Skeletal muscle satellite cell (primary cell): ENCODE results near the gene EXOC7.

Experiments used
- H3K27me3 ChIP-seq: 2 replicates; pipeline ENCODE4 v1.7.0; 2013; ENCODE audit warnings: low read length; ENCODE audit not compliant: control insufficient read depth, insufficient read depth
- H3K36me3 ChIP-seq: 2 replicates; pipeline ENCODE4 v1.7.0; 2013; ENCODE audit warnings: mild to moderate bottlenecking, control low read depth, low read length; ENCODE audit not compliant: insufficient read depth
- H3K4me1 ChIP-seq: 2 replicates; pipeline ENCODE4 v1.7.0; 2013; ENCODE audit warnings: low read length; ENCODE audit not compliant: control insufficient read depth, insufficient read depth
- H3K4me2 ChIP-seq: 2 replicates; pipeline ENCODE4 v1.7.0; 2013; ENCODE audit warnings: mild to moderate bottlenecking, low read length
- H3K4me3 ChIP-seq: 2 replicates; pipeline ENCODE4 v1.7.0; 2013; ENCODE audit warnings: low read length
- H3K9ac ChIP-seq: 2 replicates; pipeline ENCODE4 v1.7.0; 2013; ENCODE audit warnings: mild to moderate bottlenecking, low read depth, low read length, moderate library complexity
- H3K9me3 ChIP-seq: replicated peaks from 2 replicates; pipeline ENCODE4 v1.7.0; 2013; ENCODE audit warnings: mild to moderate bottlenecking, control low read depth, low read length

Gene EXOC7

GRCh38 chr17:76104140-76104895 lies 731 bp upstream of the EXOC7 start:
- H3K9ac ChIP-seq, result peak overlapping the region; percentile 88

GRCh38 chr17:76102944-76103273 lies 678 bp downstream of the EXOC7 start:
- peaks cover 19% of the 10 kb centered on the region for H3K36me3 ChIP-seq
- peak overlapping the region; percentile 89 for H3K4me3 ChIP-seq
- H3K9ac ChIP-seq, result peak overlapping the region; percentile 88
- H3K9me3 ChIP-seq, result no peaks in the 10 kb centered on the region
- H3K27me3 ChIP-seq, result no peaks in the 10 kb centered on the region
- H3K4me1 ChIP-seq, result peaks cover 11% of the 10 kb centered on the region
- peak overlapping the region; percentile 98 for H3K4me2 ChIP-seq

More at GRCh38 chr17:76104140-76104895, 731 bp upstream of the EXOC7 start:
- peaks cover 19% of the 10 kb centered on the region for H3K36me3 ChIP-seq
- peak overlapping the region; percentile 89 for H3K4me3 ChIP-seq
- no peaks in the 10 kb centered on the region for H3K27me3 ChIP-seq
- no peaks in the 10 kb centered on the region for H3K9me3 ChIP-seq
- H3K4me2 ChIP-seq, result peak overlapping the region; percentile 98
- peaks cover 11% of the 10 kb centered on the region for H3K4me1 ChIP-seq

- H3K27me3 ChIP-seq, result no peaks in the 10 kb centered on the region
- H3K4me1 ChIP-seq, result peaks cover 12% of the 10 kb centered on the region
- H3K36me3 ChIP-seq, result peaks cover 55% of the 10 kb centered on the region
- no peak overlapping the region for H3K9ac ChIP-seq
- H3K4me3 ChIP-seq, result no peak overlapping the region
- no peaks in the 10 kb centered on the region for H3K9me3 ChIP-seq
- no peak overlapping the region for H3K4me2 ChIP-seq
Observed at GRCh38 chr17:76097716-76098295, 5.8 kb downstream of the EXOC7 start.

GRCh38 chr17:76095943-76096342 lies 7.6 kb downstream of the EXOC7 start:
- H3K4me2 ChIP-seq, result no peak overlapping the region
- H3K9me3 ChIP-seq, result no peaks in the 10 kb centered on the region
- no peak overlapping the region for H3K9ac ChIP-seq
- H3K4me3 ChIP-seq, result no peak overlapping the region
- peaks cover 59% of the 10 kb centered on the region for H3K36me3 ChIP-seq
- H3K27me3 ChIP-seq, result no peaks in the 10 kb centered on the region
- H3K4me1 ChIP-seq, result peaks cover 8% of the 10 kb centered on the region

- peaks cover 8% of the 10 kb centered on the region for H3K4me1 ChIP-seq
- H3K4me2 ChIP-seq, result no peak overlapping the region
- H3K9me3 ChIP-seq, result no peaks in the 10 kb centered on the region
- H3K4me3 ChIP-seq, result no peak overlapping the region
- H3K27me3 ChIP-seq, result no peaks in the 10 kb centered on the region
- peaks cover 64% of the 10 kb centered on the region for H3K36me3 ChIP-seq
- no peak overlapping the region for H3K9ac ChIP-seq
Observed at GRCh38 chr17:76094046-76094445, 9.5 kb downstream of the EXOC7 start.

GRCh38 chr17:76092526-76093413 lies 10.8 kb downstream of the EXOC7 start:
- Histone ChIP-seq H3K4me3 (no peak overlapping the region), H3K36me3 (peaks cover 77% of the 10 kb centered on the region), H3K27me3 (no peaks in the 10 kb centered on the region), H3K4me1 (peaks cover 8% of the 10 kb centered on the region), H3K4me2 (no peak overlapping the region), H3K9me3 (no peaks in the 10 kb centered on the region), H3K9ac (no peak overlapping the region)

- Histone ChIP-seq H3K4me3 (no peak overlapping the region), H3K4me1 (peaks cover 8% of the 10 kb centered on the region), H3K36me3 (peaks cover 80% of the 10 kb centered on the region), H3K4me2 (no peak overlapping the region), H3K9ac (no peak overlapping the region), H3K27me3 (no peaks in the 10 kb centered on the region), H3K9me3 (no peaks in the 10 kb centered on the region)
Observed at GRCh38 chr17:76091526-76092286, 11.9 kb downstream of the EXOC7 start.

GRCh38 chr17:76090517-76091129 lies 13.0 kb downstream of the EXOC7 start:
- no peak overlapping the region for H3K9ac ChIP-seq
- peaks cover 8% of the 10 kb centered on the region for H3K4me1 ChIP-seq
- no peaks in the 10 kb centered on the region for H3K27me3 ChIP-seq
- no peak overlapping the region for H3K4me2 ChIP-seq
- H3K36me3 ChIP-seq, result peaks cover 84% of the 10 kb centered on the region
- H3K9me3 ChIP-seq, result no peaks in the 10 kb centered on the region
- H3K4me3 ChIP-seq, result no peak overlapping the region

- peaks cover 89% of the 10 kb centered on the region for H3K36me3 ChIP-seq
- H3K4me2 ChIP-seq, result no peak overlapping the region
- H3K4me3 ChIP-seq, result no peak overlapping the region
- H3K9ac ChIP-seq, result no peak overlapping the region
- no peaks in the 10 kb centered on the region for H3K27me3 ChIP-seq
- no peaks in the 10 kb centered on the region for H3K9me3 ChIP-seq
- peaks cover under 1% of the 10 kb centered on the region for H3K4me1 ChIP-seq
Observed at GRCh38 chr17:76089680-76090516, 13.7 kb downstream of the EXOC7 start.

GRCh38 chr17:76088868-76089576 lies 14.6 kb downstream of the EXOC7 start:
- no peaks in the 10 kb centered on the region for H3K27me3 ChIP-seq
- peaks cover 90% of the 10 kb centered on the region for H3K36me3 ChIP-seq
- H3K4me1 ChIP-seq, result no peaks in the 10 kb centered on the region
- no peak overlapping the region for H3K9ac ChIP-seq
- H3K4me2 ChIP-seq, result no peak overlapping the region
- no peaks in the 10 kb centered on the region for H3K9me3 ChIP-seq
- no peak overlapping the region for H3K4me3 ChIP-seq
